CD4-positive, alpha-beta T cell treated with Interleukin-1 beta for 1 hour (primary cell): Measurements from ENCODE around the gene INAFM2.

ENCODE experiments used
- DNase-seq, 2 donors: peaks; one replicate each; pipeline ENCODE4 v3.0.0-alpha.2; 2020 to 2022

INAFM2 gene

GRCh38 chr15:40365624-40366456 lies 42.3 kb downstream of the INAFM2 start:
- DNase-seq, result no peak

- no peak for DNase-seq
Observed at GRCh38 chr15:40366457-40367370, 43.2 kb downstream of the INAFM2 start.

GRCh38 chr15:40367371-40367685 lies 43.8 kb downstream of the INAFM2 start:
- no peak for DNase-seq

GRCh38 chr15:40367686-40368611 lies 44.5 kb downstream of the INAFM2 start:
- DNase-seq, result peak; percentile 93 to 94

GRCh38 chr15:40368719-40369473 lies 45.4 kb downstream of the INAFM2 start:
- no peak for DNase-seq

- no peak for DNase-seq
Observed at GRCh38 chr15:40369474-40369869, 46.0 kb downstream of the INAFM2 start.

- DNase-seq, result no peak
Observed at GRCh38 chr15:40369971-40370370, 46.5 kb downstream of the INAFM2 start.

GRCh38 chr15:40372981-40373380 lies 49.5 kb downstream of the INAFM2 start:
- no peak for DNase-seq
